ENCODE results near the gene MRPL19. TPM values are rescaled to one million over a fixed set of nuclear protein-coding genes. Genes with fewer than 3 reads are reported as not detected.
"Not testable (repeated sequence)": the region's sequence is repeated elsewhere in the genome, so short reads cannot be mapped to it uniquely, and the experiment has no call there.

The MRPL19 gene
- total RNA-seq, 1 experiment from 2014 or later: 73.0 TPM

- Histone ChIP-seq H4K5ac (ENCODE audit: insufficient read length, low read depth, low read length) (no peak overlapping the region), H4K20me1 (ENCODE audit: control insufficient read depth, insufficient read depth, insufficient read length) (no peaks in the 10 kb centered on the region), H3K9ac (ENCODE audit: extremely low read depth, insufficient read length, low read length) (no peak overlapping the region), H4K8ac (replicated peaks; ENCODE audit: insufficient read length, low read depth, low read length) (no peak overlapping the region), H3K9me3 (ENCODE audit: control insufficient read depth, low read depth, low read length) (no peaks in the 10 kb centered on the region), H3T11ph (ENCODE audit: low read length) (no peak overlapping the region), H2BK120ac (ENCODE audit: low read depth, low read length, poor library complexity, severe bottlenecking) (no peak overlapping the region), H3K4me2 (ENCODE audit: insufficient read depth, insufficient read length, low read length) (no peak overlapping the region), H3K14ac (ENCODE audit: insufficient read depth, low read length) (no peak overlapping the region), H2AFZ (ENCODE audit: low read length) (no peak overlapping the region), H2AK5ac (ENCODE audit: insufficient read length, low read length) (no peak overlapping the region), H3K4me1 (ENCODE audit: insufficient read depth, low read length) (no peaks in the 10 kb centered on the region), H3K4ac (ENCODE audit: low read depth, low read length) (no peak overlapping the region), H3K23me2 (ENCODE audit: insufficient read length, low read depth, low read length, poor library complexity, severe bottlenecking) (no peaks in the 10 kb centered on the region), H3K56ac (ENCODE audit: insufficient read length, low read depth, low read length) (no peak overlapping the region), H3K79me1 (ENCODE audit: insufficient read depth, low read depth, low read length, poor library complexity, severe bottlenecking) (no peaks in the 10 kb centered on the region), H2BK20ac (ENCODE audit: low read depth, low read length, poor library complexity, severe bottlenecking) (no peak overlapping the region), H4K91ac (ENCODE audit: insufficient read length, low read depth, low read length) (no peak overlapping the region), H3K79me2 (ENCODE audit: insufficient read depth, low read length) (no peaks in the 10 kb centered on the region), H3K18ac (ENCODE audit: insufficient read length, low read depth, low read length) (no peak overlapping the region), H2BK12ac (ENCODE audit: insufficient read length, low read depth, low read length) (no peak overlapping the region), H3K27me3 (ENCODE audit: insufficient read depth, low read length) (no peaks in the 10 kb centered on the region), H3K27ac (ENCODE audit: insufficient read length, low read depth, low read length) (no peak overlapping the region), H3K23ac (ENCODE audit: insufficient read length, low read depth, low read length) (no peak overlapping the region), H2BK15ac (ENCODE audit: low read depth, low read length) (no peak overlapping the region), H2BK5ac (ENCODE audit: insufficient read length, low read length) (no peak overlapping the region)
- peak overlapping the region in 1 of 3 experiments; percentile 15; a peak in 1 of 7 replicates for H3K27ac Mint-ChIP-seq
- H3K27me3 Mint-ChIP-seq (ENCODE audit: low read depth): no peaks in the 10 kb centered on the region
- peaks cover 10 to 15% of the 10 kb centered on the region in 2 experiments for H3K4me1 Mint-ChIP-seq
- no peaks in the 10 kb centered on the region for H3K9me3 Mint-ChIP-seq
- no peak overlapping the region for H3K4me3 Mint-ChIP-seq
- H3K36me3 Mint-ChIP-seq (ENCODE audit: insufficient read depth in 1 of 3, low read depth in 3 of 3): peaks cover 10 to 40% (median 35%) of the 10 kb centered on the region in 3 experiments; a peak in 6 of 7 replicates
- no peak for DNase-seq
- WGBS (ENCODE audit: extremely low coverage, insufficient read length, low lambda C conversion rate): no CpG with 5 or more reads among the region's 2 CpGs
- TF ChIP-seq CTCF (conservative IDR thresholded peaks at IDR 0.05): no peak
Measured at GRCh38 chr2:75667884-75668283, 21.3 kb downstream of the MRPL19 start.

GRCh38 chr2:75675423-75675822, 28.8 kb downstream of the MRPL19 start:
- not testable (repeated sequence) for H2BK120ac ChIP-seq (ENCODE audit: low read depth, low read length, poor library complexity, severe bottlenecking); H3K27ac ChIP-seq (ENCODE audit: insufficient read length, low read depth, low read length); H3K27me3 Mint-ChIP-seq (ENCODE audit: low read depth); H3K79me2 ChIP-seq (ENCODE audit: insufficient read depth, low read length); H3K27ac Mint-ChIP-seq; DNase-seq; H3K18ac ChIP-seq (ENCODE audit: insufficient read length, low read depth, low read length); H3K4me2 ChIP-seq (ENCODE audit: insufficient read depth, insufficient read length, low read length); H2AK5ac ChIP-seq (ENCODE audit: insufficient read length, low read length); H2BK20ac ChIP-seq (ENCODE audit: low read depth, low read length, poor library complexity, severe bottlenecking); H2BK15ac ChIP-seq (ENCODE audit: low read depth, low read length); H3K4ac ChIP-seq (ENCODE audit: low read depth, low read length); H3K14ac ChIP-seq (ENCODE audit: insufficient read depth, low read length); H3K27me3 ChIP-seq (ENCODE audit: insufficient read depth, low read length); H4K5ac ChIP-seq (ENCODE audit: insufficient read length, low read depth, low read length); H3K23me2 ChIP-seq (ENCODE audit: insufficient read length, low read depth, low read length, poor library complexity, severe bottlenecking); H3K9ac ChIP-seq (ENCODE audit: extremely low read depth, insufficient read length, low read length); H3K56ac ChIP-seq (ENCODE audit: insufficient read length, low read depth, low read length); H3K4me1 Mint-ChIP-seq; H4K20me1 ChIP-seq (ENCODE audit: control insufficient read depth, insufficient read depth, insufficient read length); H3K9me3 Mint-ChIP-seq; H2BK12ac ChIP-seq (ENCODE audit: insufficient read length, low read depth, low read length); H3K4me3 Mint-ChIP-seq; H2BK5ac ChIP-seq (ENCODE audit: insufficient read length, low read length); H4K8ac ChIP-seq (replicated peaks; ENCODE audit: insufficient read length, low read depth, low read length); H3K23ac ChIP-seq (ENCODE audit: insufficient read length, low read depth, low read length); H2AFZ ChIP-seq (ENCODE audit: low read length); H3T11ph ChIP-seq (ENCODE audit: low read length); H3K4me1 ChIP-seq (ENCODE audit: insufficient read depth, low read length); H3K9me3 ChIP-seq (ENCODE audit: control insufficient read depth, low read depth, low read length); H4K91ac ChIP-seq (ENCODE audit: insufficient read length, low read depth, low read length); H3K79me1 ChIP-seq (ENCODE audit: insufficient read depth, low read depth, low read length, poor library complexity, severe bottlenecking)
- peaks cover 8 to 37% (median 21%) of the 10 kb centered on the region in 3 experiments; a peak in 6 of 7 replicates for H3K36me3 Mint-ChIP-seq (ENCODE audit: insufficient read depth in 1 of 3, low read depth in 3 of 3)
- WGBS (ENCODE audit: extremely low coverage, insufficient read length, low lambda C conversion rate): no CpG with 5 or more reads among the region's 4 CpGs
